Ureter (tissue), 1 donor: ENCODE results near the gene ATP2A1. TPM values are rescaled to one million over a fixed set of nuclear protein-coding genes. Genes with fewer than 3 reads are reported as not detected.
"Not testable (repeated sequence)": the region's sequence is repeated elsewhere in the genome, so short reads cannot be mapped to it uniquely, and the experiment has no call there.

Experiments used
- DNase-seq: peaks from one replicate; pipeline ENCODE4 v3.0.0-alpha.2; 2020; ENCODE audit warnings: low spot score
- total RNA-seq: library from RNA; stranded (reverse); gene quantifications from one replicate; pipeline ENCODE4 v1.2.4, GENCODE V29; 2023
- donor health status: DM: yes; HTN: yes; CAD: no.

Gene ATP2A1
- total RNA-seq, 1 donor from 2014 or later = 0.75 TPM

DNA sequence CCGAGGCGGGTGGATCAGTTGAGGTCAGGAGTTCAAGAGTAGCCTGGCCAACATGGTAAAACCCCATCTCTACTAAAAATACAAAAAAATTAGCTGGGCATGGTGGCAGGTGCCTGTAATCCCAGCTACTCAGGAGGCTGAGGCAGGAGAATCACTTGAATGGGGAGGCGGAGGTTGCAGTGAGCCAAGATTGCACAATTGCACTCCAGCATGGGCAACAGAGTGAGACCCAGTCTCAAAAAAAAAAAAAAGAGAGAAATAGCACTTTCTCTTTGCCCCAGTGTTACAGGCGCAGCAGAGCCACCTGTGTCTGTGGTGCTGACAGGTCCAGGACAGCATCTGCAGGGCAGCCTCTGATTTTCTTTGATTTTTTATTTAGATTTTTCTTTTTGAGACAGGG, 3.3 kb downstream of the ATP2A1 start:
- not testable (repeated sequence) for DNase-seq

DNA sequence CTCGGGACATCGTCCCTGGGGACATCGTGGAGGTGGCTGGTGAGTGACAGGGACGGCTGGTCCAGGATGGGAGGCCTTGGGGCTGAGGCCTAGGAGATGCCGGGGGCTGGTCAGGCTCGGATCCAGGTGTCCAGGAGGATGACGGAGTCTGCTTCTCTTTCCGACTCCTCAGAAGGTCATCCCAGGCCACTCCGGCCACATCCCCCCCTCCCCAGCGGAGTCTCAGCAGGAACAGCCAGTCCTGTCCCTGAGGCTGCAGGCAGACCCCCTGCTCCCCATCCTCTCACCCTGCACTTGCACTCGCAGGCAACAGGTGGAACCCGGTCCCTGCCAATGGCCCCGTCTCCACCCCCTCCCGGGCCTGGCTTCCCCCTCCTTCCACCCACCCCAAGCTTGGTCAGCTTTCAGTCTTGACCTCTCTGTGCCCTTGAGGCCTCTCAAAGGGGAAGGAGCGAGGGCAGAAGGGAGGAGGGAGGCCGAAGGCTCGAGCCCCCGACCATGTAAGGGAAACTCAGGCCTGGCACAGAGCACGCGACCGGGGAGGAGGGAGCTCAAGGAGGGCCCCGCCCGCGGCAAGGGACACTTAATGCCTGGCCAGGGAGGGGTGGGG, 4.4 kb downstream of the ATP2A1 start:
- DNase-seq = no peak

DNA sequence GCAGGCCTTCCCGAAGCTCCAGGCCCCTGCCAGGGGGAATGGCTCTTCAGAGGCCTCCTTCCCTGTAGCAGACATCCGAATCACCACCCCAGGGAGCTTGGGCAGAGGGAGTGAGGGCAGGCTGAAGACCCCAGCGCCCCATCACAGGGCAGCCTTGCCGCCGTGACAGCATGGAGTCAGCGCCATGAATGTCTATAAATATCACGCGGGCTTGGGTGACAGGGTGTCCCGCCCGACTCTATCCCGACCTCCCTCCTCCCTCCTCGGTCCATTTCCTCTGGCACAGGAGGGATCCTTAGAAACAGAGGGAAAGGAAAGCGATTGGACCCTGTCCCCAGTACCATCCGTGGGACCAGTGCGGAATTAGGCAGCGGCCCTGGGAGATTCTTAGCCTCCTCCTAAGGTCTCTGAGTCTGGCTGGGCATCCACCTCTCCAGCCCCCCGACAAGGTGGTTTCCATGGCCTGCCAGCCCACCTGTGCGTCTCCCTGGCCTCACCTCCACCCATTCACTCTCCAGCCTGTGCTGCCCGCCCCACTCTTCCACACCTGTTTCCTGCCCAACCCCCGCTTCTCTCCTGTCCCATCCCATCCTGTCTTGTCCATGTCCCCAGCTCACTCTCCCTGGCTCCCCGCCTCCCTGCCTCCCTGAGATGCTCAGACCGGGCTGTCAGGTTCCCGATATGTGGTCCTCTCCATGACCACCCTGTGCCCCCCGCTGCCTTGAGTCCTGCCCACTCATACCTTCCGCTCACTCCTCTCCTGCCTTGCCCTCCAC, 5.1 kb downstream of the ATP2A1 start:
- DNase-seq = no peak

GRCh38 chr16:28884045-28884444, 5.8 kb downstream of the ATP2A1 start:
- DNase-seq = no peak

DNA sequence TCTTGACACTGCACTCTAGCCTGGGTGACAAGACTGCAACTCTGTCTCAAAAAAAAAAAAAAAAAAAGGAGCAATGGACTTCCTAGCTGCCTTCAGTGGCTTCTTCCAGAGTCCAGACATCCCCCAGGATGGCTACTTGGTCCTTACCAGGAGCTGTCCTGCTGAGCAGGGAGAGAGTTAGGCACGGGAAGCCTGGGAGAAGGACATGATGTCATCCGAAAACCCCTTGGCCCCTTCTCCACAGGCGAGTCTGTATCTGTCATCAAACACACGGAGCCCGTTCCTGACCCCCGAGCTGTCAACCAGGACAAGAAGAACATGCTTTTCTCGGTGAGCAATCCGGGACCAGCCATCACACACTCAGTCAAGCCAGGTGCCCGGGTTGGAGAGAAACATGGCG, 8.7 kb downstream of the ATP2A1 start:
- no peak for DNase-seq

GRCh38 chr16:28890355-28890754, 12.1 kb downstream of the ATP2A1 start:
- DNase-seq = not testable (repeated sequence)

GRCh38 chr16:28891964-28892890, 13.9 kb downstream of the ATP2A1 start:
- DNase-seq = no peak

DNA sequence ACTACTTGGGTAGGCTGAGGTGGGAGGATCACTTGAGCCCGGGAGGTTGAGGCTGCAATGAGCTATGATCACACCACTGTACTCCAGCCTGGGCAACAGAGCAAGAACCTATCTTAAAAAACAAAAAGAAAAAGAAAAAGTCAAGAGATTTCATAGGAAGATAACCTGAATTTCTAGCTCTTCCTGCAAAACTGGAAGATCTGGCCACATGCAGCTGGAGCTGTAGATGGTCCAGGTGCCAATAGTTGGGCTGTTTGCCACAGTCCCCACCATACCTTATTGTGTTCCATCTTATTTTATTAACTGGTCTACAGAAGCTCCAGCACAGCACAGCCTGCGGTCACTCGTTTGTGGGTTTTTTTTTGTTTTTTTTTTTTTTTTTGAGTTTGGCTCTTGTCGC, 15.0 kb downstream of the ATP2A1 start:
- DNase-seq = no peak

DNA sequence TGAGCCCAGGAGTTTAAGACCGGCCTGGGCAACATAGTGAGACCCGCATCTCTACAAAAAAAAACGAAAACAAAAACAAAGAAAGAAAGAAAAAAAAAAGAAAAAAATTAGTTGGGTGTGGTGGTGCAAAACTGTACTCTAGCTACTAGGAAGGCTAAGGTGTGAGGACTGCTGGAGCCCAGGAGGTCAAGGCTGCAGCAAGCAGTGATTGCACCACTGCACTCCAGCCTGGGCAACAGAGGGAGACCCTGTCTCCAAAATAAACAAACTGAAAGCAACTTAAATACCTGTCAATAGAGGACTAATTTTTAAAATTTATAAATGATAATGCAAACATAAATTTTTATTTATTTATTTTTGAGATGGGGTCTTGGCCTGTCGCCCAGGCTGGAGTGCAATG, 17.3 kb downstream of the ATP2A1 start:
- no peak for DNase-seq

DNA sequence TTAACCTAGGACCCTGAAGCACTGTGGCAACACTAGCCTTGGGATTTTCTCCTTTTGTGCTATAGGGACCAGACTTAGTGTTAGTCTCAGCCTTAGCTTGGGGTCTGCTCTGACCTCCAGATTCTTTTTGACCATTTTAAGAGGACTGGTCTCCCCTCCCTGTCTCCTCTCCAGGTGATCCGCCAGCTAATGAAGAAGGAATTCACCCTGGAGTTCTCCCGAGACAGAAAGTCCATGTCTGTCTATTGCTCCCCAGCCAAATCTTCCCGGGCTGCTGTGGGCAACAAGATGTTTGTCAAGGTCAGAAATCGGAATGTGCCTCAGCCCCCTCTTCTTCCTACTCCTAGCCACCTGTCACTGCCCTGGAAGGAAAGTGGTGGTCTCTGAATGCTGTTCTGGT, 19.5 kb downstream of the ATP2A1 start:
- no peak for DNase-seq

GRCh38 chr16:28898266-28898665, 20.0 kb downstream of the ATP2A1 start:
- no peak for DNase-seq

DNA sequence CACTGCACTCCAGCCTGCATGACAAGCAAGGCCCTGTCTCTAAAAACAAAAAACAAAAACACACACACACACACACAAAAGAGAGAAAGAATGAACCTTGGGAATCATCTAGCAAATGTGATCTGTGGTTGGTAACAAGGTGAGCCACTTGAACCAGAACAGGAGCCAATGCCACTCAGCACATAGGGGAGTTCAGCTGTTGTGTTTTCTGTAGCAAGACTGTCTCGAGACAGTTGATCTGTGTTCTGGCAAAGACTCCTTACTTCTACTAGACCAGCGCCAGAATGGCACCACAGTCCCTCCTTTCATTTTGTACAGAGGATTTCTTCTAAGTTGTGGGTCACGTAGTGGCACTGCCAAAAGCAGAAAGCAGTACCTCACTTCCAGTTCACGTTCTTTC, 20.7 kb downstream of the ATP2A1 start:
- no peak for DNase-seq

- no peak for DNase-seq
Observed at GRCh38 chr16:28899882-28900590, 21.7 kb downstream of the ATP2A1 start.

DNA sequence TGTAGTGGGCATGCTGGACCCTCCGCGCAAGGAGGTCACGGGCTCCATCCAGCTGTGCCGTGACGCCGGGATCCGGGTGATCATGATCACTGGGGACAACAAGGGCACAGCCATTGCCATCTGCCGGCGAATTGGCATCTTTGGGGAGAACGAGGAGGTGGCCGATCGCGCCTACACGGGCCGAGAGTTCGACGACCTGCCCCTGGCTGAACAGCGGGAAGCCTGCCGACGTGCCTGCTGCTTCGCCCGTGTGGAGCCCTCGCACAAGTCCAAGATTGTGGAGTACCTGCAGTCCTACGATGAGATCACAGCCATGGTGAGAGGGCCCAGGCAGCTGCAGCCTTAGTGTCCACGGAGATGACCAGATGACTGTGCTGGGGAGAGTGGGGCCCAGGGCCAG, 22.3 kb downstream of the ATP2A1 start:
- no peak for DNase-seq

GRCh38 chr16:28901862-28902261, 23.6 kb downstream of the ATP2A1 start:
- no peak for DNase-seq

DNA sequence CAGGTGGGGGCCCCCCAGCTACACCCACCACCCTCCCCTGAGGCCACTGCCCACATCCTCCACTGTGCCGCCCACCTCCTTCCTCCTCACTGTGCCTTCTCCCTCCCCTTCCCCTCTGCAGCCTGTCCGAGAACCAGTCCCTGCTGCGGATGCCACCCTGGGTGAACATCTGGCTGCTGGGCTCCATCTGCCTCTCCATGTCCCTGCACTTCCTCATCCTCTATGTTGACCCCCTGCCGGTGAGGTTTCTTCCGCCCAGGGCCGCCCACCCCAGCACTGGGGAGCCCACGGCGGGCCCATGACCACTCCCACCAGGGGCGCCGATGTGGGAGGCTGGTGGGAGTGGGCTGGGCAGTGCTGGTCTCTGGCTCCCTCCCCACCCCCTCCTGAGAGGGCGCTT, 24.6 kb downstream of the ATP2A1 start:
- DNase-seq = no peak

- no peak for DNase-seq
Observed at GRCh38 chr16:28903344-28904042, 25.2 kb downstream of the ATP2A1 start.

DNA sequence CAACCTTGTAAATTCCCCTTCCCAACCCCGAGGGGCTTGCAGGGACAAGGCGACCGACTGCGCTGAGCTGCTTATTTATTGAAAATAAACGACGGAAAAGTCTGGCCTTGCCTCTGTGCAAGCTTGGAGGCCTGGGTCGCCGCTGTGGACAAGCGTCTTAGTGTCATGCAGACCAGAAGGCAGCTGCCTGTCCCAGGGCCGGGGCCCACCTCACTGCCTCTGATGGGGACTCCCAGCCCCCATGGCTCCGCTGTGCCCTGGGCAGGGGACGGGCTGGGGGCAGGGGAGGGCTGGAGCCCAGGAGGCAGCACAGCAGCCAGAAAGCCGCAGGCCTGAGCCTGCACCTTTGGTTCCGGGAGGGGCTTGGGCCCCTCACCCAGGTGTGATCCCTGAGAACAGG, 26.1 kb downstream of the ATP2A1 start:
- no peak for DNase-seq

GRCh38 chr16:28904828-28905227, 26.5 kb downstream of the ATP2A1 start:
- DNase-seq = no peak

DNA sequence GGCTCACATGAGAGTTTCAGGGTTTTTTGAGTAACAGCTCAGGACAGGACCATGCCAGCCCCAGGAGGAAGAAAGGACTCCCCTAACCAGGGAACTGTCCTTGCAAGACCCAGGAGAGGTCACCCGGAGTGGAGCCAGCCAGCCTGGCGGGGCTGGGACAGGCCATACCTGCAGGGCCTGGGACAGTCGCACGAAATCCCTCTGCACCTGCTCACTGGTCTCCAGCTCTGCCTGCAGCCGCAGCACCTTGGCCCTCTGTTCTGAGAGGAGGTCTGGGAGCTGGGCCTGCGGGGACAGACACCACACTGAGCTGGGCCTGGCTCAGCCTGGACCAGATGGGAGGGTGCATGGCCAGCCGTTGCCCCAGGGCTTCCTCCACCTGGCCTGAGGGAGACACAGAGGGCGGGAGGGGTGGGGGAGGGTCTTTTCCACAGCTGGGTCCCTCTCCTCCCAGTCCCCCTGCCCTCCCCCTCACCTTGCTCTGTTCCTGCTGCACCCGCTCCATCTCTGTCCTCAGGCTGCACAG, 27.0 kb downstream of the ATP2A1 start:
- DNase-seq = no peak

DNA sequence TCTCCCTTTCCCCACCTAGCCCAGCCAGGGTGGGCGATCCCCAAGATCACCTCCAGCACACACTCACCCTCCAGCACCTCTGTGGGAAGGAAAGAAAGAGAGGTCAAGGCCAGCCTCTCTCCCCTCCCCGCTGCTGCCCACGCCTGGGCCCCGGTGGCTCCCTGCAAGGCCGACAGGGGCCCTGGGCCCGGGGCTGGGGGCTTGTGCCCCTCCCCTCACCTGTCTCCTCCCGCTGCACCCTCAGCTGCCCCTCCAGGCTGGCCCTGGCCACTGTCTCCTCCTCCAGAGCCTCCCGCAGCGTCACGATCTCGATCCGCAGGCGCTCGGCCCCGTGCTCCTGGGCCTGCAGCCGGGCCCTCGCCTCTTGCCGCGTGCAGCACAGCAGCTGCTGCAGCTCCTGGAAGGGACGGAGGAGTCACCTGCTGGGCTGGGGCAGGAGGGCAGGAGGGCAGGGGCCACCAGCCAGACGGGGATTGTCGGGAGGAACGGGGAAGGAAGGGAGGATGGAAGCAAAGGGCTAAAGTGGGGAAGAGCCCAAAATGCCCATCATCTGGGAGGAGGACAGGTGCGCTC, 27.6 kb downstream of the ATP2A1 start:
- DNase-seq = no peak
